Astrocyte (in vitro differentiated cells and primary cell): ENCODE results near the gene VKORC1L1.
"Not testable (repeated sequence)": the region's sequence is repeated elsewhere in the genome, so short reads cannot be mapped to it uniquely, and the experiment has no call there.

ENCODE experiments used
- EZH2 ChIP-seq: IDR thresholded peaks from 2 replicates; pipeline ENCODE4 v1.6.1; 2012; ENCODE audit warnings: mild to moderate bottlenecking, low read length, inconsistent platforms; ENCODE audit not compliant: insufficient read depth
- TF ChIP-seq, protein P1 (sequence below): IDR thresholded peaks from 2 replicates; pipeline ENCODE4 v1.5.1; 2011; ENCODE audit warnings: low read depth, mild to moderate bottlenecking, inconsistent platforms, low read length, moderate library complexity; ENCODE audit not compliant: insufficient read depth

DNA sequence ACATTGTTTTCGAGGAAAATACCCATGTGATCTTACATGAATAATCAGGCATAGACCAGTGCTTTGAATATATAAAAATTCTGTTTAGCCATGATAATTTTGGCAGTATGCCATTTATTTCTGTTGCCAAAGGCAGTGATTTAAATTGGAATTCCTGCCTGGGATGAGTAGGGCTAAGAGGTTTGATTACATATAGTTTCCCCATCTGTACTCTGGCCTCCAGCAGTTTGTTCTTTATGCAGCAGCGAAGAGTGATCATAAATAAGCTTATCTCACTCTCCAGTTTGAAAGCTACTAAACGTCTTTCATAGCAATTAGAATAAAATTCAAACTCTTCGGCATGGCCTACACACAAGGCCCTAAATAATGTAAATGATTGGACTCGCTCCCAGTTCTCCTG lies 72.9 kb downstream of the VKORC1L1 start:
- not testable (repeated sequence) for TF ChIP-seq EZH2
- TF ChIP-seq, protein P1, sequence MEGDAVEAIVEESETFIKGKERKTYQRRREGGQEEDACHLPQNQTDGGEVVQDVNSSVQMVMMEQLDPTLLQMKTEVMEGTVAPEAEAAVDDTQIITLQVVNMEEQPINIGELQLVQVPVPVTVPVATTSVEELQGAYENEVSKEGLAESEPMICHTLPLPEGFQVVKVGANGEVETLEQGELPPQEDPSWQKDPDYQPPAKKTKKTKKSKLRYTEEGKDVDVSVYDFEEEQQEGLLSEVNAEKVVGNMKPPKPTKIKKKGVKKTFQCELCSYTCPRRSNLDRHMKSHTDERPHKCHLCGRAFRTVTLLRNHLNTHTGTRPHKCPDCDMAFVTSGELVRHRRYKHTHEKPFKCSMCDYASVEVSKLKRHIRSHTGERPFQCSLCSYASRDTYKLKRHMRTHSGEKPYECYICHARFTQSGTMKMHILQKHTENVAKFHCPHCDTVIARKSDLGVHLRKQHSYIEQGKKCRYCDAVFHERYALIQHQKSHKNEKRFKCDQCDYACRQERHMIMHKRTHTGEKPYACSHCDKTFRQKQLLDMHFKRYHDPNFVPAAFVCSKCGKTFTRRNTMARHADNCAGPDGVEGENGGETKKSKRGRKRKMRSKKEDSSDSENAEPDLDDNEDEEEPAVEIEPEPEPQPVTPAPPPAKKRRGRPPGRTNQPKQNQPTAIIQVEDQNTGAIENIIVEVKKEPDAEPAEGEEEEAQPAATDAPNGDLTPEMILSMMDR, result not testable (repeated sequence)
